Activated CD8-positive, alpha-beta T cell treated with anti-CD3 and anti-CD28 coated beads for 36 hours (primary cell): ENCODE results near the gene E2F1. TPM values are rescaled to one million over a fixed set of nuclear protein-coding genes. Genes with fewer than 3 reads are reported as not detected.

Experiments used
- ATAC-seq: fragments of 200-7000 bp; cut with Tn5 transposase; one replicate; pipeline ENCODE4 v1.10.0; 2021; ENCODE audit warnings: mild to moderate bottlenecking, moderate library complexity
- CTCF ChIA-PET: fragments of 350-600 bp; sonication (Branson Sonifier 250); formaldehyde crosslinking; loops from one replicate; lab custom pipeline; 2021; ENCODE audit warnings: antibody characterized with exemption; lab: Charles Lee
- POLR2A ChIA-PET: fragments of 350-600 bp; sonication (Branson Sonifier 250); formaldehyde crosslinking; loops from one replicate; lab custom pipeline; 2021; ENCODE audit warnings: antibody characterized with exemption; lab: Charles Lee
- DNase-seq: peaks from one replicate; pipeline ENCODE4 v3.0.0-alpha.2; 2020
- H3K27ac Mint-ChIP-seq: one replicate; pipeline ENCODE4 v1.8.0; 2021; ENCODE audit warnings: mild to moderate bottlenecking, mixed read lengths
- H3K27me3 Mint-ChIP-seq: one replicate; pipeline ENCODE4 v1.8.0; 2021; ENCODE audit warnings: mixed read lengths
- H3K36me3 Mint-ChIP-seq: one replicate; pipeline ENCODE4 v1.8.0; 2021; ENCODE audit warnings: low read depth, mixed read lengths
- H3K4me1 Mint-ChIP-seq: one replicate; pipeline ENCODE4 v1.8.0; 2021; ENCODE audit warnings: low read depth, mixed read lengths
- H3K4me3 Mint-ChIP-seq: one replicate; pipeline ENCODE4 v1.8.0; 2021; ENCODE audit warnings: mild to moderate bottlenecking, moderate library complexity, mixed read lengths
- H3K9me3 Mint-ChIP-seq: one replicate; pipeline ENCODE4 v1.8.0; 2021; ENCODE audit warnings: mixed read lengths
- CTCF ChIP-seq: fragments of 200-600 bp; IDR thresholded peaks from one replicate; pipeline ENCODE4 v1.8.0; 2022; ENCODE audit warnings: antibody characterized with exemption, mild to moderate bottlenecking
- intact Hi-C: fragments of 100-400 bp; cut with micrococcal nuclease; formaldehyde crosslinking; loops from one replicate; pipeline ENCODE4 v1.10.0; 2022
- total RNA-seq, 2 experiments: library from RNA; stranded (reverse); gene quantifications; one replicate each; pipeline ENCODE4 v1.2.3, GENCODE V29; 2021

E2F1 gene
- total RNA-seq, 2 experiments from 2014 or later = 71.2 to 72.0 TPM

- H3K27ac Mint-ChIP-seq = no peak overlapping the region
These were observed 41.6 kb upstream of the E2F1 start for GRCh38 chr20:33727806-33728205.

GRCh38 chr20:33727115-33727479 lies 40.9 kb upstream of the E2F1 start:
- ChIA-PET CTCF (no interaction called here), POLR2A (interaction anchor here (2.5 kb wide), 1 partner anchor 42 kb away, joined by 5 read pairs; no protein-coding TSS in a partner anchor)
- H3K27ac Mint-ChIP-seq = no peak overlapping the region
- DNase-seq (no peak), ATAC-seq (no peak)
- no peak for TF ChIP-seq CTCF
- no peaks in the 10 kb centered on the region for H3K27me3 Mint-ChIP-seq
- no peak overlapping the region for H3K4me3 Mint-ChIP-seq
- no peaks in the 10 kb centered on the region for H3K9me3 Mint-ChIP-seq
- peaks cover 7% of the 10 kb centered on the region for H3K4me1 Mint-ChIP-seq
- intact Hi-C loops = no loop called here
- no peaks in the 10 kb centered on the region for H3K36me3 Mint-ChIP-seq

More at GRCh38 chr20:33727806-33728205, 41.6 kb upstream of the E2F1 start:
- ATAC-seq = no peak
- no peaks in the 10 kb centered on the region for H3K27me3 Mint-ChIP-seq
- ChIA-PET POLR2A (interaction anchor here (2.5 kb wide), 1 partner anchor 42 kb away, joined by 5 read pairs; no protein-coding TSS in a partner anchor), CTCF (no interaction called here)
- TF ChIP-seq CTCF = no peak
- intact Hi-C loops = no loop called here
- H3K9me3 Mint-ChIP-seq = no peaks in the 10 kb centered on the region
- DNase-seq = no peak
- H3K4me3 Mint-ChIP-seq = no peak overlapping the region
- H3K4me1 Mint-ChIP-seq = peaks cover 11% of the 10 kb centered on the region
- no peaks in the 10 kb centered on the region for H3K36me3 Mint-ChIP-seq

GRCh38 chr20:33725607-33726264 lies 39.6 kb upstream of the E2F1 start:
- DNase-seq (no peak), ATAC-seq (no peak)
- Mint-ChIP-seq H3K27ac (no peak overlapping the region), H3K4me3 (no peak overlapping the region), H3K27me3 (no peaks in the 10 kb centered on the region), H3K4me1 (peaks cover 4% of the 10 kb centered on the region), H3K9me3 (no peaks in the 10 kb centered on the region), H3K36me3 (no peaks in the 10 kb centered on the region)
- TF ChIP-seq CTCF = no peak
- CTCF ChIA-PET = interaction anchor here (2.0 kb wide), 1 partner anchor 58 kb away, joined by 5 read pairs; no protein-coding TSS in a partner anchor
- intact Hi-C loops = no loop called here
- POLR2A ChIA-PET = interaction anchor here (2.5 kb wide), 1 partner anchor 40 kb away, joined by 5 read pairs; no protein-coding TSS in a partner anchor

GRCh38 chr20:33724439-33725094 lies 38.4 kb upstream of the E2F1 start:
- Mint-ChIP-seq H3K36me3 (no peaks in the 10 kb centered on the region), H3K9me3 (no peaks in the 10 kb centered on the region), H3K27ac (no peak overlapping the region), H3K4me3 (no peak overlapping the region), H3K4me1 (peaks cover 6% of the 10 kb centered on the region), H3K27me3 (no peaks in the 10 kb centered on the region)
- POLR2A ChIA-PET = no interaction called here
- ATAC-seq (no peak), DNase-seq (no peak)
- intact Hi-C loops = no loop called here
- CTCF ChIA-PET = interaction anchor here (2.0 kb wide), 1 partner anchor 57 kb away, joined by 5 read pairs; no protein-coding TSS in a partner anchor
- no peak for TF ChIP-seq CTCF
